ENCODE measurements around the gene NDUFAF8. TPM values are rescaled to one million over a fixed set of nuclear protein-coding genes. Genes with fewer than 3 reads are reported as not detected.
A peak's percentile ranks its signal among the peaks of the same experiment; 100 is the strongest.

Gene NDUFAF8
- total RNA-seq, 1 experiment from 2014 or later: 60.1 TPM

- no peak overlapping the region for H2BK120ac ChIP-seq (ENCODE audit: low read depth, low read length, poor library complexity, severe bottlenecking)
- no peak overlapping the region for H3K56ac ChIP-seq (ENCODE audit: insufficient read length, low read depth, low read length)
- no peak overlapping the region for H2BK12ac ChIP-seq (ENCODE audit: insufficient read length, low read depth, low read length)
- H3K9me3 Mint-ChIP-seq: no peaks in the 10 kb centered on the region; a peak in 1 of 5 replicates
- H3K27me3 ChIP-seq (ENCODE audit: insufficient read depth, low read length): no peaks in the 10 kb centered on the region
- WGBS (ENCODE audit: extremely low coverage, insufficient read length, low lambda C conversion rate): no CpG with 5 or more reads among the region's 21 CpGs
- H3K23me2 ChIP-seq (ENCODE audit: insufficient read length, low read depth, low read length, poor library complexity, severe bottlenecking): peaks cover 12% of the 10 kb centered on the region
- H2BK5ac ChIP-seq (ENCODE audit: insufficient read length, low read length): no peak overlapping the region
- H4K91ac ChIP-seq (ENCODE audit: insufficient read length, low read depth, low read length): no peak overlapping the region
- H3K4me3 Mint-ChIP-seq: 0 out of 5 replicates have a peak overlapping the region, but pooled peaks of 1 of the 2 experiments have one; percentile 93
- no peak overlapping the region for H4K8ac ChIP-seq (replicated peaks; ENCODE audit: insufficient read length, low read depth, low read length)
- H4K20me1 ChIP-seq (ENCODE audit: control insufficient read depth, insufficient read depth, insufficient read length): peaks cover 3% of the 10 kb centered on the region
- H3K23ac ChIP-seq (ENCODE audit: insufficient read length, low read depth, low read length): no peak overlapping the region
- no peak overlapping the region for H2AFZ ChIP-seq (ENCODE audit: low read length)
- no peak overlapping the region for H4K5ac ChIP-seq (ENCODE audit: insufficient read length, low read depth, low read length)
- peaks cover 5 to 11% (median 9%) of the 10 kb centered on the region in 3 experiments; a peak in 6 of 7 replicates for H3K36me3 Mint-ChIP-seq (ENCODE audit: insufficient read depth in 1 of 3, low read depth in 3 of 3)
- H3K4me2 ChIP-seq (ENCODE audit: insufficient read depth, insufficient read length, low read length): no peak overlapping the region
- H2BK15ac ChIP-seq (ENCODE audit: low read depth, low read length): no peak overlapping the region
- TF ChIP-seq CTCF (conservative IDR thresholded peaks at IDR 0.05): no peak
- H3K4me1 ChIP-seq (ENCODE audit: insufficient read depth, low read length): no peaks in the 10 kb centered on the region
- H3K14ac ChIP-seq (ENCODE audit: insufficient read depth, low read length): no peak overlapping the region; the same call in 1 of the 2 replicates
- DNase-seq: no peak
- H3K4me1 Mint-ChIP-seq: peaks cover 13 to 22% of the 10 kb centered on the region in 2 experiments
- H3K4ac ChIP-seq (ENCODE audit: low read depth, low read length): no peak overlapping the region
- no peaks in the 10 kb centered on the region; the same call in 1 of the 2 replicates for H3K27me3 Mint-ChIP-seq (ENCODE audit: low read depth)
- H3K79me2 ChIP-seq (ENCODE audit: insufficient read depth, low read length): peaks cover 4% of the 10 kb centered on the region
- no peaks in the 10 kb centered on the region for H3K9me3 ChIP-seq (ENCODE audit: control insufficient read depth, low read depth, low read length)
- peaks cover 3% of the 10 kb centered on the region for H3K79me1 ChIP-seq (ENCODE audit: insufficient read depth, low read depth, low read length, poor library complexity, severe bottlenecking)
- no peak overlapping the region for H3K27ac Mint-ChIP-seq
- no peak overlapping the region for H3K9ac ChIP-seq (ENCODE audit: extremely low read depth, insufficient read length, low read length)
- no peak overlapping the region for H2AK5ac ChIP-seq (ENCODE audit: insufficient read length, low read length)
- no peak overlapping the region for H3T11ph ChIP-seq (ENCODE audit: low read length)
- no peak overlapping the region for H3K18ac ChIP-seq (ENCODE audit: insufficient read length, low read depth, low read length)
- no peak overlapping the region for H3K27ac ChIP-seq (ENCODE audit: insufficient read length, low read depth, low read length)
- no peak overlapping the region for H2BK20ac ChIP-seq (ENCODE audit: low read depth, low read length, poor library complexity, severe bottlenecking)
Measured at GRCh38 chr17:81236784-81237183, 2.3 kb upstream of the NDUFAF8 start.
